Left ventricle myocardium superior (tissue), 1 donor: ENCODE results near the gene LHX3. TPM values are rescaled to one million over a fixed set of nuclear protein-coding genes. Genes with fewer than 3 reads are reported as not detected.

Experiments
- ATAC-seq: fragments of 200-7000 bp; cut with Tn5 transposase; one replicate; pipeline ENCODE4 v1.9.1; 2020; ENCODE audit warnings: mild to moderate bottlenecking, moderate library complexity
- DNase-seq: peaks from one replicate; pipeline ENCODE4 v3.0.0-alpha.2; 2020
- intact Hi-C: fragments of 100-400 bp; cut with micrococcal nuclease; formaldehyde crosslinking; loops from one replicate; pipeline ENCODE4 v1.11.0; 2022
- total RNA-seq: library from RNA; stranded (reverse); fragmentation: NEBNext Ultra II Directional; extraction: Animal tissue kit (Norgen Biotek cat#: 25700); gene quantifications from one replicate; pipeline ENCODE4 v1.2.1, GENCODE V29; 2021
- donor health status: DM: no; HTN: yes; CAD: no; lungs with severe emphysema.

LHX3 gene
- total RNA-seq, 1 donor from 2014 or later: not detected

GRCh38 chr9:136197930-136198604, 6.9 kb downstream of the LHX3 start:
- ATAC-seq (no peak), DNase-seq (no peak)
- intact Hi-C loops: no loop called here

DNA sequence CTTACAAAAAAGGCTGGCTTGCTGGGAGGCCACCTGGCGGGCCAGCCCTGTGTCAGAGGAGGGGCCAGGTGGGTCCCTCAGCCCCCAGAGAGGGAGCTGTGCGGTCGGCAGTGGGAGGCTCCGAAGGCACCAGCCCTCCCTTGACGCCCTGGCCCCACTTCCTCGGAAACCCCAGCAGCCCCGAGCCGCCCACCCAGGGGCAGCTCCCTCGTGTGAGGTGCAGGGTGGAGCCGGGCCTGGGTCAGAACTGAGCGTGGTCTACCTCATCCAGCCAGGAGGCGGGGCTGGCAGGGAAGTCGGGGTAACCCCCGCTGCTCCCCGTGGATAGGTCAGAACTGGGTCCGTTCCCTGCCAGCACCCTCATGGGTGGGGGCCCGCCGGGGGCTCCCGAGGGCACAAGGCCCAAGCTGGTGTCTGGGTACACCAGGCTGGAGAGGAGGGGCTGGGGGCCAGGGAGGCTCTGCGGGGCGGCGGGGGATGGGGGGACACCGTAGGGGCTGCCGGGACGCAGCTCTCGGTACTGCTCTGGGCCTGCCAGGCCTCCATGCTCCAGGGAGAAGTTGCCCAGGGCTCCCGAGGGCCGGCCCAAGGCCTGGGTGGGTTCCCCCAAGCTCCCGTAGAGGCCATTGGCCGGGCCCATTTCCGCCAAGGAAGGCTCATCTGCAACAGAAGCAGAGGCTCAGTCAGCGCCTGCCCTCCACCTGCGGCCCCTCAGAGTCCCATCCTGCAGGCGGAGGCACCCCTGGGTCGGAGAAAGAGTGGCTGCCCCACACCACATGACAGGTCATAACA, 7.6 kb downstream of the LHX3 start:
- intact Hi-C loops: no loop called here
- DNase-seq (no peak), ATAC-seq (no peak)

DNA sequence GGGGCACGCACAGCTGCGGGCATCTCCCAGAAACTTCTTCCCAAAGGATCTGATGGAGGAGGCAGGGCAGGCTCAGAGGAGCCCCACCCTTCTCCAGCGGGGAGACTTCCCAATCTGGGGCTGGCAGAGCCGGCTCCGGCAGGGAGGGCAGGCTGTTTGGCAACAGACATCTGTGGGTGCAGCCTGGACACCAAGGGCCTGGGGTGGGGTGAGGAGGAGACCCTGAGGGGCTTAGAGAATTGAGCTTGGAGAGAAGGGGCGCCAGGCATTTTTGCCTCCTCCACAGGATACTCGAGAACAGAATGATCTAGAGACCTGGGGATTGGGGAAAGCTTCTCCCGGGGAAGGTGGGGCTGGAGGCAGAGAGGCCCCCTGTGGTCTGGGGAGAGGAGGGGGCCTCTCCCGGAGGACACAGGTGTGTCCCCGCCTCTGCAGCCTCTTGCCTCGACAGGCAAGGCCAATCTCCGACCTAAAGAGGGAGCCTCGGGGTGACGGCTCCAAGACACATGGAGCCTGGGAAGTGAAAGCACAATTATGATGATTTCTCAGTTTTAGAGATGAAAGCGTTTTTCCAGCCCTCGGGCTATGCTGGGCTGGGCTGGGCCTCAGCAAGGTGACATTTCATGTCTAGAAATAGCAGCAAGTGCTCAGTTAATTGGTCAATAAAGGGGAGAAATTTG, 8.4 kb downstream of the LHX3 start:
- ATAC-seq (no peak), DNase-seq (no peak)
- intact Hi-C loops: no loop called here

DNA sequence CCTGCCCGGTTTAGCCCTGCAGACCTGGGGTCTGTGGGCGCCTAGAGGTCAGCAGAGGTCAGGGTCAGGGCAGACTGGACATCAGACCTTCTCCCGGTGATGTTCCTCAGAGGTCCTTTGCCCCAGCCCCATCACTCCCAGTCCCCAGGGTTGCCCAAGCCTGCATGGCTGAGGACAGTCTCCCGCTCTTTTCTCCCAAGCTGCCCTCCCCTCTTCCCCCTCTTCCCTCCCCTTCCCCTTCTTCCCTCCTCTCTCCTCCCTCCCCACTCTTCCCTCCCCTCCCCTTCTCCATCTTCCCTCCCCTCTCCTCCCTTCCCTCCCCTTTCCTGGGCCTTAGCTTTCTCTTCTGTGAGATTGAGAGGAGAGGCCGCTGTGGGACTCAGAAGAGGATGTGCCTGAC, 10.4 kb downstream of the LHX3 start:
- DNase-seq: no peak
- intact Hi-C loops: no loop called here
- no peak for ATAC-seq

DNA sequence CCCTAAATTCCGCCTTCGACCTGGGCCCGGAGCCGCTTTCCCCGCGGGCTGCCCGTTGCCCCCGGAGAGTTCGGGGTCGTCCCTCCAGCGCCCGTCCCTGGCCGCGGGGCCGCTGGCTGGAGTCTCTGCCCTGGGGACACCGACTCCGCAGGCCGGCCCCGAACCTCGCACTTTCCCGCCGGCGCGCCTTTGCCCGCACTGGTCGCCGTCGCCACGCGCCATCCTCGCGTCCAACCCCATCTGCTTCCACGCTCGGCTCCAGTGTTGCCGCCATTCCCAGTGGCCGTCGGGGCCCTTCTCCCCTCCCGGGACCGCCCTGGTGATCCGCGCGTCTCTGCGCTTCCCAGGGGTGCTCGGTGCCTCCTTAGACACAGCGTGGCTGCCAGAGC, 11.0 kb downstream of the LHX3 start:
- intact Hi-C loops: no loop called here
- DNase-seq: no peak
- no peak for ATAC-seq

DNA sequence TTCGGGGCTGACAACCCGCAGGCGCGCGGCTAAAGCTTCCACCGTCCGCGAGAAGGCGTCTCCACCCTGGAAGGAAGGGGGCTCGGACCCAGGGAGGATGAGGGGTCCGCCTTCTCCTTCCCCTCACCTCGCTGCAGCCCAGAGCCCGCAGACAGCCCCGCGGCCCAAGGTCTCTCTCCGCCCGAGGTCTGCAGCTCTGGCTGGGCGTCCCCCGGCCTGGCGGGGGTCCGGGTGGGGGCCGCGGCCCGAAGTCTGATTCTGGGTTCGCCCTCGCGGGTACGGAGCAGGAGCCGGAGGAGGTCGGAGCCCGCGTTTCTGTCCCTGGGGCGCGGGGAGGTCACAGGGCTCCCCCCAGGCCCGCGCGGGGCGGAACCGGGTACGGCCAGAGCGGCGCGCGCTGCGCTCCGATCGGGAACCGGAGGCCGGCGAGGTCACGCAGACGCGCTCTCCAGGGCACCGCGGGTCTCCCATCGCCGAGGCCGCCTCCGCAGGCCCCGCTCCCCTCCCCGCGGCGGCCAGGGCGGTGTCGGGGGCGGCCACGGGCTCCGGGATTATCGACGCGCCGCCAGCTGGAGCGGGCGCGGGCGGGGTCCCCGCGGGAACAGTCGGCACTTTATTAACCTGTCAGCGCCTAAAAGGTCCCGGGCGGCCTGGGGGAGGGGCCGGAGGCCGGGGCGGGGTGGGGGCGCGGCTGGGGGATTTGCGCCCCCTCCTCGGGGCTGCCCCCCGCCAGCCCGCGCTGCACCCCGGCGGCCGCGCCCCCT, 11.6 kb downstream of the LHX3 start:
- no peak for DNase-seq

GRCh38 chr9:136192289-136193126, 12.4 kb downstream of the LHX3 start:
- ATAC-seq: no peak
- intact Hi-C loops: no loop called here
- no peak for DNase-seq

More for the DNA sequence above, 11.6 kb downstream of the LHX3 start:
- intact Hi-C loops: no loop called here
- no peak for ATAC-seq

- intact Hi-C loops: no loop called here
- ATAC-seq (no peak), DNase-seq (no peak)
Measured at GRCh38 chr9:136191960-136192286, 13.0 kb downstream of the LHX3 start.

GRCh38 chr9:136191099-136191959, 13.6 kb downstream of the LHX3 start:
- ATAC-seq (no peak), DNase-seq (no peak)
- intact Hi-C loops: no loop called here

DNA sequence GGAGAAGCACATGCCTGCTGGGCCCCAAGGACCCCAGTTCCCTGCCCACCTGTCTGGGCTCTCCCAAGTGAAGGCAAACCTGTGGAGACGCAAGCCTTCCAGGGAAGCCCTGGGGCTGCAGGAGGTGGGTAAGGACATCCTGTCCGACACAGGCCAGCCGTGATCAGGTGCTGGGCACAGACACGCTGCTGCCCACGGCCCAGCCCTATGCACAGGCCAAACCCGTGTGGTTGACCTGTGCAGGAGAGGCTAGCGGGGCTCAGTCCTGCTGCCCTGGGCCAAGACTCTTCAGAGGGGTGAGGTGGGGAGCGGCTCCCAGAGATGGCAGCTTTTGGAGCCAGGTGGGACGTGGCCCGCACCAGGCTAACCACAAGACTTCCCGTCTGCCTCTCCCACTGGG, 14.3 kb downstream of the LHX3 start:
- ATAC-seq (no peak), DNase-seq (no peak)
- intact Hi-C loops: no loop called here

DNA sequence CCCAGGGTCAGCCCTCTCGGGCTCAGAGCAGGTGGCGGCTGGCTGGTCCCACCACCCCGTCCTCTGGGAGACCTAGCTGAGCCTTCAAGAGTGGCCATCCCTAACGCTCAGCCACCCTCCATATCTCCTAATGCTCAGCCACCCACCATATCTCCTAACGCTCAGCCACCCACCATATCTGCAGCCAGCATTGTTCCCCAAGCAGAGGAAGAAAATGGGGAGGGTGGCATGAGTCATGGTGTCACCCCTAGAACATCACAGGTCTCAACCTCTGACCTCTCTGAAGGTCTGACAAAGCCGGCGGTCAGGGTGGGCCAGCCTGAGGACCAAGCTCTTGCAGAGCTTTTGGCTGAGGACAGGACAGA, 14.7 kb downstream of the LHX3 start:
- DNase-seq (no peak), ATAC-seq (no peak)
- intact Hi-C loops: no loop called here

DNA sequence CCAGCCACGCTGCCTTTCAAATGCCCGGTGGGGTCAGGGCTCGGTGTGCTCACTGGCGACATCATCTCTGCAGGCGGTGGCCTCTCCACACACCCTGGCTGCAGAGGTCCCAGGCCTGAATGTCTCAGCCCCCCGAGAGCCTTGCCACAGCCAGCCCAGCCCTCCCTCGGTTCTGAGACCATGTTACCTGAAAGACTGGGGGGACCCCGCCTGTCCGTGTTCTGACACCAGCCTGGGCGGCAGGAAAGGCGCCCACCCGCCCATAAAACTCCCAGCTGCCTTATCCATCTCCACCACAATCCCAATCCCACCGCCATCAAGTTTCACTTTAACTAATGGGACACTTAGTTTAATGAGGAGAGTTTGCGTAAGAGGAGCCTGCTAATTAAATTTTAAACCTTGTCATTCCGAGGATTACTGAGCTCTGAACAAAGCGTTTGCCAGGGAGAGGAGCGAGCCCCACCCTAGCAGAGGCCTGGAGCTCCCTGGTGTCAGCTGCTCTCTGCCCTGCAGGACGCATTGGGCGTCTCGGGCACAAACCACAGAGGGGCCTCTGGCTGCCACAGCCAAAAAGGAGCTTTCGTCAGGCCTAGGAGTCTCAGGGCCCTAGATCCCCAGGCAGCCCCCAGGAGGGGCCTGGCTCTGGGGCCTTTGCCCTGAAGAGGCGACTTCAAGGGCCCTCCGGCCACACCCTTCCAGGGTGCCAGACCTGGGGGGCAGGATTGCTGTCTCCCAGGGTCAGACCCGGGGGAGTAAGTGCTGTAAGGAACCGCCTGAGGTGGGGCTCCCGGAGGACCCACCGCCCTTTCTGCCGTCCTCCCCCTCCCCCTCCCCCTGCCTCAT, 15.3 kb downstream of the LHX3 start:
- intact Hi-C loops: no loop called here
- no peak for ATAC-seq

DNA sequence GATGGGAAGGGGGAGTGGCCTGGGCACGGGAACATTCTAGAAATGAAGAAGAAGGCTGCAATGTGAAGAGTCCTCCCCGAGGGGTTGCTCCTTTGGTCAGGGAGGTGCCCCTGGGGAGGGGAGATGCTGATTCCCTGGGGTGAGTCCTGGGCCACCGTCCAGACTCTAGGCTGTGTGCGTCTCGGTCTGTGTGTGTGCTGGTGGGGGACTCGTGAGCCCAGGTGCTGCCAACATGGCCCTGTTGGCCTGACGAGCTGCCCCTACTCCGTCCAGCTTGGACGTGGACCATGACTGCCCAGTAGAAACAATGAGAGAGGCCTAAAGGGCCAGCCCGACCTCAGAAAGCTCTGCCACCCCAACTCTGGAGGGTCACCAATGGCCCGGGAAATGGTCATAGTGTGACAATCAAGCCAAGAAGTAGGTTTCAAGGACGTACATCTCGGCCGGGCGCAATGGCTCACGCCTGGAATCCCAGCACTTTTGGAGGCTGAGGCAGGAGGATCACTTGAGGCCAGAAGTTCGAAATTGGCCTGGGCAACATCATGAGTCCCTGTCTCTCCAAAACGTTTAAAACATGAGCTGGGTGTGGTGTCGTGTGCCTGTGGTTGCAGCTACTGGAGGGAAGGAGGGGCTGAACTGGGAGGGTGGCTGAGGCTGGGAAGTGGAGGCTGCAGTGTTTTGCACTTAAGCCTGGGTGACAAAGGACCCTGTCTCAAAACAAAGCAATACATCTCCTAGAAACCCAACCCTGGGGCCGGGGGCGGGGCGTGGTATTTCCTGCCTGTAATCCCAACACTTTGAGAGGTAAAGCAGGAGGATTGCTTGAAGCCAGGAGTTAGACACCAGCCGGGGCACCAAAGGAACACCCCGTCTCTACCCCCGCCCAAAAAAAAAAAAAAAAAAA, 17.0 kb downstream of the LHX3 start:
- no peak for ATAC-seq
- DNase-seq: no peak
- intact Hi-C loops: no loop called here

More for the DNA sequence above, 15.3 kb downstream of the LHX3 start:
- no peak for DNase-seq

DNA sequence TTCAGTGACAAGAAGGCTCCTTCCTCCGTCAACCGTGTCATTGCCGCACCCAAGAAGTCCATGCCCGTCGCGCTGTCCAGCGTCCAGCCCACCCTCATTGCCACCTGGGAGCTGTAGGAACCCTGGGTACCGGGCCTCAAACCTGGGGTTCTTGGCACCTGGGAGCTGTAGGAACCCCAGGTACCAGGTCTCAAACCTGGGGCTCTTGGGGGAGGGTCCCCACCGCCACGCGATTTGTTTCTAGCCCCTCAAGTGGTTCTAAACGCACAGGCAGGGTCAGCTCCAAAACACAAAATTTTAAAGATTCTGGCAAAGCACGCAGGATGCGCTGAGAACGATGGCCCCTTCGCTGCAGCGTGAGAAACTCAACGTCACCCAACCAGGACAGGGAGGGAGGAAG, 17.7 kb downstream of the LHX3 start:
- no peak for DNase-seq
- intact Hi-C loops: no loop called here
- ATAC-seq: no peak

DNA sequence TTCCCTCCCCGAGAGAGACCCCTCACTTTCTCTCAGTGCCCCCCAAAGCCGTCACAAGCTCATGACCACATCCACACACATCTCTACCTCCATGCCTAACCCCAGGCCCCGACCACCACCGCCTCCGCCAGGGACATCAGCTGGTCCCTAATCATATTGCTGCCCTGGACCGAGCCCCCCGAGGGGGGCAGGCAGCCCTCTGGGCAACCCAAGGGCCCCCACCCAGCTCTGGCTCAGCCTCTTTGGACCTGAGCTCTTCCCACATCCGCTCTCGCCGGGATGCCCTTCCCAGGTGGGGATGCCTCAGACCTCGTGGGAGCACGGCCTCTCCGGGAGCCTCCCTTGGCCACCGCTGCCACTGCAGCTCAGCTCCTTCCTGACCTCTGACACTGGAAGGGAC, 18.5 kb downstream of the LHX3 start:
- intact Hi-C loops: no loop called here
- ATAC-seq (no peak), DNase-seq (no peak)

- ATAC-seq (no peak), DNase-seq (no peak)
- intact Hi-C loops: no loop called here
Measured at GRCh38 chr9:136185596-136186366, 19.1 kb downstream of the LHX3 start.
